Activated B cell treated with CpG ODN at 0.5 μM for 24 hours (primary cell): Measurements from ENCODE around the gene CD302. TPM values are rescaled to one million over a fixed set of nuclear protein-coding genes. Genes with fewer than 3 reads are reported as not detected.

Experiments used
- ATAC-seq: fragments of 200-7000 bp; cut with Tn5 transposase; one replicate; pipeline ENCODE4 v1.10.0; 2021; ENCODE audit warnings: low read depth, mild to moderate bottlenecking, moderate library complexity
- CTCF ChIA-PET: fragments of 350-600 bp; sonication (Branson Sonifier 250); formaldehyde crosslinking; loops from one replicate; lab custom pipeline; 2021; ENCODE audit warnings: antibody characterized with exemption; lab: Charles Lee
- POLR2A ChIA-PET: fragments of 350-600 bp; sonication (Branson Sonifier 250); formaldehyde crosslinking; loops from one replicate; lab custom pipeline; 2021; ENCODE audit warnings: antibody characterized with exemption; lab: Charles Lee
- DNase-seq: peaks from one replicate; pipeline ENCODE4 v3.0.0; 2022
- H3K27ac Mint-ChIP-seq: one replicate; pipeline ENCODE4 v1.8.0; 2020; ENCODE audit warnings: mixed read lengths
- H3K27me3 Mint-ChIP-seq: one replicate; pipeline ENCODE4 v1.8.0; 2021; ENCODE audit warnings: mixed read lengths
- H3K36me3 Mint-ChIP-seq: one replicate; pipeline ENCODE4 v1.8.0; 2021; ENCODE audit warnings: low read depth, mixed read lengths
- H3K4me1 Mint-ChIP-seq: one replicate; pipeline ENCODE4 v1.8.0; 2021; ENCODE audit warnings: mixed read lengths
- H3K4me3 Mint-ChIP-seq: one replicate; pipeline ENCODE4 v1.8.0; 2020; ENCODE audit warnings: mild to moderate bottlenecking, mixed read lengths
- H3K9me3 Mint-ChIP-seq: one replicate; pipeline ENCODE4 v1.8.0; 2020; ENCODE audit warnings: mixed read lengths
- CTCF ChIP-seq: fragments of 200-600 bp; IDR thresholded peaks from one replicate; pipeline ENCODE4 v1.8.0; 2022; ENCODE audit warnings: antibody characterized with exemption, mild to moderate bottlenecking
- intact Hi-C: fragments of 100-400 bp; cut with micrococcal nuclease; formaldehyde crosslinking; loops from one replicate; pipeline ENCODE4 v1.15.1; 2024
- total RNA-seq: library from RNA; stranded (reverse); gene quantifications from 2 replicates; pipeline ENCODE4 v1.2.3, GENCODE V29; 2022

Gene CD302
- total RNA-seq, 1 donor from 2014 or later, result 1.2 TPM

GRCh38 chr2:159811232-159811631, 13.2 kb upstream of the CD302 start:
- Mint-ChIP-seq H3K4me1 (no peaks in the 10 kb centered on the region), H3K4me3 (no peak overlapping the region), H3K27me3 (no peaks in the 10 kb centered on the region), H3K9me3 (no peaks in the 10 kb centered on the region), H3K27ac (no peak overlapping the region), H3K36me3 (peaks cover 72% of the 10 kb centered on the region)
- ATAC-seq, result no peak
- no peak for DNase-seq
- ChIA-PET CTCF (no interaction called here), POLR2A (no interaction called here)
- intact Hi-C loops, result no loop called here
- TF ChIP-seq CTCF, result no peak

- Mint-ChIP-seq H3K4me3 (no peak overlapping the region), H3K4me1 (no peaks in the 10 kb centered on the region), H3K27me3 (no peaks in the 10 kb centered on the region), H3K36me3 (peaks cover 59% of the 10 kb centered on the region), H3K9me3 (no peaks in the 10 kb centered on the region), H3K27ac (no peak overlapping the region)
- TF ChIP-seq CTCF, result no peak
- ATAC-seq (no peak), DNase-seq (no peak)
- intact Hi-C loops, result no loop called here
- ChIA-PET CTCF (interaction anchor here (1.6 kb wide), 2 partner anchors 18 to 70 kb away, joined by 3 to 4 read pairs; no protein-coding TSS in a partner anchor), POLR2A (no interaction called here)
These were observed 10.0 kb upstream of the CD302 start for GRCh38 chr2:159808032-159808425.

- intact Hi-C loops, result loop anchor here (1.0 kb wide), 1 partner anchor 906 kb away; no protein-coding TSS in a partner anchor
- DNase-seq (no peak), ATAC-seq (no peak)
- no peak overlapping the region for H3K4me3 Mint-ChIP-seq
- peaks cover 4% of the 10 kb centered on the region for H3K4me1 Mint-ChIP-seq
- peaks cover 53% of the 10 kb centered on the region for H3K36me3 Mint-ChIP-seq
- H3K27me3 Mint-ChIP-seq, result no peaks in the 10 kb centered on the region
- ChIA-PET POLR2A (no interaction called here), CTCF (interaction anchor here (1.6 kb wide), 2 partner anchors 19 to 69 kb away, joined by 3 to 4 read pairs; no protein-coding TSS in a partner anchor)
- no peaks in the 10 kb centered on the region for H3K9me3 Mint-ChIP-seq
- H3K27ac Mint-ChIP-seq, result no peak overlapping the region
- no peak for TF ChIP-seq CTCF
These were observed 9.4 kb upstream of the CD302 start for GRCh38 chr2:159807183-159808031.

- H3K4me1 Mint-ChIP-seq, result peaks cover 14% of the 10 kb centered on the region
- no peak overlapping the region for H3K4me3 Mint-ChIP-seq
- DNase-seq, result no peak
- ChIA-PET CTCF (no interaction called here), POLR2A (no interaction called here)
- intact Hi-C loops, result no loop called here
- no peaks in the 10 kb centered on the region for H3K9me3 Mint-ChIP-seq
- no peaks in the 10 kb centered on the region for H3K27me3 Mint-ChIP-seq
- no peak overlapping the region for H3K27ac Mint-ChIP-seq
- peaks cover 36% of the 10 kb centered on the region for H3K36me3 Mint-ChIP-seq
- ATAC-seq, result no peak
- TF ChIP-seq CTCF, result no peak
These were observed 6.9 kb upstream of the CD302 start for GRCh38 chr2:159804941-159805340.

GRCh38 chr2:159803235-159803962, 5.4 kb upstream of the CD302 start:
- ChIA-PET POLR2A (no interaction called here), CTCF (no interaction called here)
- Mint-ChIP-seq H3K4me1 (peaks cover 19% of the 10 kb centered on the region), H3K9me3 (no peaks in the 10 kb centered on the region), H3K36me3 (peaks cover 27% of the 10 kb centered on the region), H3K27ac (no peak overlapping the region), H3K27me3 (peaks cover 4% of the 10 kb centered on the region), H3K4me3 (no peak overlapping the region)
- DNase-seq, result no peak
- no peak for ATAC-seq
- no peak for TF ChIP-seq CTCF
- intact Hi-C loops, result no loop called here
